SK-N-SH (cell line): Measurements from ENCODE around the gene SUMO2. TPM values are rescaled to one million over a fixed set of nuclear protein-coding genes. Genes with fewer than 3 reads are reported as not detected.

Experiments
- CTCF ChIA-PET: fragments of 300-600, 350-600 bp; formaldehyde crosslinking; extraction: SDS; loops from one replicate; lab custom pipeline; 2021; lab: Yijun Ruan, JAX
- POLR2A ChIA-PET: fragments of 350-600 bp; sonication (Branson Sonifier 250); formaldehyde crosslinking; extraction: SDS; loops from one replicate; lab custom pipeline; 2020; ENCODE audit warnings: antibody characterized with exemption, inconsistent platforms; lab: Yijun Ruan, JAX
- DNase-seq: peaks from one replicate; pipeline ENCODE4 v3.0.0; 2012
- H2AFZ ChIP-seq: fragments of 200-600 bp; sonication (generic); 2 replicates; pipeline ENCODE4 v1.8.1; 2016; ENCODE audit warnings: antibody characterized with exemption, mild to moderate bottlenecking, low read depth
- H3F3A ChIP-seq: fragments of 200-600 bp; sonication (generic); replicated peaks from 2 replicates; pipeline ENCODE3; 2016; ENCODE audit warnings: antibody characterized with exemption, mild to moderate bottlenecking; ENCODE audit not compliant: insufficient read depth
- H3K27ac ChIP-seq, 2 experiments: fragments of 200-500 bp in 1 of 2; fragments of 200-600 bp in 1 of 2; sonication (Bioruptor generic) in 1 of 2; sonication (generic), shearing (Covaris generic) in 1 of 2; 2 replicates each; pipeline versions ENCODE4 v1.5.1 to v1.6.1; 2014 to 2016; ENCODE audit warnings: low read depth in 2 of 2, inconsistent platforms in 1 of 2, low read length in 1 of 2, mild to moderate bottlenecking in 1 of 2, mixed read lengths in 1 of 2
- H3K27me3 ChIP-seq: fragments of 200-600 bp; sonication (generic), shearing (Covaris generic); 2 replicates; pipeline ENCODE4 v1.6.1; 2016; ENCODE audit warnings: mixed run types; ENCODE audit not compliant: insufficient read depth
- H3K36me3 ChIP-seq, 2 experiments: fragments of 200-500 bp in 1 of 2; fragments of 200-600 bp in 1 of 2; sonication (Bioruptor generic) in 1 of 2; sonication (generic) in 1 of 2; replicated peaks in 1 of 2; 2 replicates each; pipeline versions ENCODE3 to v1.5.1; 2014 to 2016; ENCODE audit warnings: low read length in 1 of 2, mild to moderate bottlenecking in 1 of 2; ENCODE audit not compliant: insufficient read depth in 2 of 2, control insufficient read depth in 1 of 2
- H3K4me1 ChIP-seq, 2 experiments: fragments of 200-500 bp in 1 of 2; fragments of 200-600 bp in 1 of 2; sonication (Bioruptor generic) in 1 of 2; sonication (generic), shearing (Covaris generic) in 1 of 2; 2 replicates each; pipeline versions ENCODE4 v1.5.1 to v1.6.1; 2014 to 2016; ENCODE audit warnings: low read depth in 1 of 2, low read length in 1 of 2, mixed run types in 1 of 2; ENCODE audit not compliant: insufficient read depth in 2 of 2, control insufficient read depth in 1 of 2
- H3K4me2 ChIP-seq: fragments of 200-600 bp; sonication (generic), shearing (Covaris generic); 2 replicates; pipeline ENCODE4 v1.6.1; 2017; ENCODE audit warnings: mixed run types
- H3K4me3 ChIP-seq, 2 experiments: fragments of 200-500 bp in 1 of 2; fragments of 200-600 bp in 1 of 2; sonication (Bioruptor generic) in 1 of 2; sonication (generic), shearing (Covaris generic) in 1 of 2; 2 replicates each; pipeline versions ENCODE4 v1.5.1 to v1.8.1; 2014 to 2016; ENCODE audit warnings: low read depth in 2 of 2, inconsistent platforms in 1 of 2, low read length in 1 of 2, mild to moderate bottlenecking in 1 of 2, mixed read lengths in 1 of 2, moderate library complexity in 1 of 2
- H3K79me2 ChIP-seq: fragments of 200-600 bp; sonication (generic); 2 replicates; pipeline ENCODE4 v1.8.1; 2017; ENCODE audit warnings: mild to moderate bottlenecking; ENCODE audit not compliant: insufficient read depth
- H3K9ac ChIP-seq: fragments of 200-600 bp; sonication (generic); 2 replicates; pipeline ENCODE4 v1.6.1; 2017; ENCODE audit warnings: mixed run types
- H3K9me2 ChIP-seq: fragments of 200-600 bp; sonication (generic); 2 replicates; pipeline ENCODE4 v1.6.1; 2017; ENCODE audit warnings: mixed run types
- H3K9me3 ChIP-seq: fragments of 200-600 bp; sonication (generic); 2 replicates; pipeline ENCODE4 v1.6.1; 2017; ENCODE audit warnings: mixed run types, mild to moderate bottlenecking, moderate library complexity
- H4K20me1 ChIP-seq: fragments of 200-600 bp; sonication (generic); 2 replicates; pipeline ENCODE4 v1.6.1; 2017; ENCODE audit warnings: mild to moderate bottlenecking, mixed run types; ENCODE audit not compliant: insufficient read depth
- EZH2phosphoT487 ChIP-seq: fragments of 200-600 bp; sonication (generic); IDR thresholded peaks from 2 replicates; pipeline ENCODE4 v1.6.1; 2017; ENCODE audit warnings: low read depth, mixed run types, mild to moderate bottlenecking, antibody characterized with exemption, moderate library complexity, borderline replicate concordance
- FOSL2 ChIP-seq: IDR thresholded peaks from 2 replicates; pipeline ENCODE4 v1.4.0; 2012; ENCODE audit warnings: low read depth, mild to moderate bottlenecking, moderate library complexity, borderline replicate concordance
- FOXJ3 ChIP-seq: sonication (generic); formaldehyde crosslinking; IDR thresholded peaks from 2 replicates; pipeline ENCODE4 v1.5.1; 2020; ENCODE audit warnings: mild to moderate bottlenecking, missing genetic modification reagents
- JUND ChIP-seq: IDR thresholded peaks from 2 replicates; pipeline ENCODE4 v1.4.0; 2012
- SIN3A ChIP-seq: IDR thresholded peaks from 2 replicates; pipeline ENCODE4 v1.6.1; 2012; ENCODE audit warnings: low read depth, mild to moderate bottlenecking, low read length, moderate library complexity, borderline replicate concordance
- SMC3 ChIP-seq: IDR thresholded peaks from 2 replicates; pipeline ENCODE4 v1.6.1; 2012; ENCODE audit warnings: low read depth, low read length, improper control_type of control experiment
- TAF1 ChIP-seq: IDR thresholded peaks from 2 replicates; pipeline ENCODE4 v1.6.1; 2012; ENCODE audit warnings: low read depth, mild to moderate bottlenecking, low read length, moderate library complexity, borderline replicate concordance
- TEAD4 ChIP-seq: IDR thresholded peaks from 2 replicates; pipeline ENCODE4 v1.4.0; 2012; ENCODE audit warnings: mild to moderate bottlenecking, borderline replicate concordance; ENCODE audit not compliant: insufficient read depth
- USF2 ChIP-seq: fragments of 150-350 bp; IDR thresholded peaks from 2 replicates; pipeline ENCODE4 v1.6.1; 2017; ENCODE audit warnings: antibody characterized with exemption, low read length, low read depth, borderline replicate concordance
- YY1 ChIP-seq: IDR thresholded peaks from 2 replicates; pipeline ENCODE4 v1.4.0; 2012; ENCODE audit warnings: low read depth, mild to moderate bottlenecking
- ZBTB33 ChIP-seq: IDR thresholded peaks from 2 replicates; pipeline ENCODE4 v1.4.0; 2012; ENCODE audit warnings: low read depth, borderline replicate concordance
- WGBS: methylation state at CpG from one replicate; pipeline ENCODE4 v1.1.6; 2017; ENCODE audit warnings: low lambda C conversion rate; 5-methylcytosine and 5-hydroxymethylcytosine counted together
- polyA plus RNA-seq, 3 experiments: library from polyadenylated mRNA; depleted of rRNA; stranded (reverse); fragments of >200 nt; gene quantifications; 2 replicates each; pipeline ENCODE4 v1.2.3, GENCODE V29; 2012
- TF ChIP-seq, protein P1 (sequence below): fragments of 200-600 bp; sonication (generic); IDR thresholded peaks from 2 replicates; pipeline ENCODE4 v1.6.1; 2017; ENCODE audit warnings: antibody characterized with exemption, mild to moderate bottlenecking, moderate library complexity
- TF ChIP-seq, protein P2 (sequence below): fragments of 150-350 bp; IDR thresholded peaks from 2 replicates; pipeline ENCODE4 v1.6.1; 2016; ENCODE audit warnings: mild to moderate bottlenecking, low read depth, low read length

Gene SUMO2
- polyA plus RNA-seq, 1 of the 3 experiments (the other 2 are of a cell fraction), result 114 TPM

DNA sequence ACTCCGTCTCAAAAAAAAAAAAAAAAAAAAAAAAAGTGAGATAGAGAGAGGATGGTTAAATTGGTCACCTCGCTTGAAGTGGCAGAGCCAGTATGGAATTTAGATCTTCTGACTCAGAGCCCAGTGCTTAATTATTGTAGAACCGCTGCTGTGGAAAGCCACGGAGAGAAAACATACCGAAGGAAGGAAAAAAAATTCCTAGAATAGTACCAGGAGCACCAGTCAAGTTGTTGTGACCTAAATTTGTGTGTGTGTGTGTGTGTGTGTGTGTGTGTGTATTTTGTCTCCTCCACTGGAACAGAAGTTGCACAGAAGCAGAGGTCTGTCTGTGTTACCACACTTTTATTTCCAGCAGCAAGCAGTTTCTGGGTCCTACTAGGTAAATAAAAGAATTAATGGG, 12.1 kb upstream of the SUMO2 start (continued):
- TF ChIP-seq, protein P1, sequence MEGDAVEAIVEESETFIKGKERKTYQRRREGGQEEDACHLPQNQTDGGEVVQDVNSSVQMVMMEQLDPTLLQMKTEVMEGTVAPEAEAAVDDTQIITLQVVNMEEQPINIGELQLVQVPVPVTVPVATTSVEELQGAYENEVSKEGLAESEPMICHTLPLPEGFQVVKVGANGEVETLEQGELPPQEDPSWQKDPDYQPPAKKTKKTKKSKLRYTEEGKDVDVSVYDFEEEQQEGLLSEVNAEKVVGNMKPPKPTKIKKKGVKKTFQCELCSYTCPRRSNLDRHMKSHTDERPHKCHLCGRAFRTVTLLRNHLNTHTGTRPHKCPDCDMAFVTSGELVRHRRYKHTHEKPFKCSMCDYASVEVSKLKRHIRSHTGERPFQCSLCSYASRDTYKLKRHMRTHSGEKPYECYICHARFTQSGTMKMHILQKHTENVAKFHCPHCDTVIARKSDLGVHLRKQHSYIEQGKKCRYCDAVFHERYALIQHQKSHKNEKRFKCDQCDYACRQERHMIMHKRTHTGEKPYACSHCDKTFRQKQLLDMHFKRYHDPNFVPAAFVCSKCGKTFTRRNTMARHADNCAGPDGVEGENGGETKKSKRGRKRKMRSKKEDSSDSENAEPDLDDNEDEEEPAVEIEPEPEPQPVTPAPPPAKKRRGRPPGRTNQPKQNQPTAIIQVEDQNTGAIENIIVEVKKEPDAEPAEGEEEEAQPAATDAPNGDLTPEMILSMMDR, result no peak
- no peak for TF ChIP-seq SIN3A
- no peak for TF ChIP-seq EZH2phosphoT487
- TF ChIP-seq FOXJ3 (CRISPR knock-in tag), result no peak
- TF ChIP-seq TEAD4, result no peak
- no peak for TF ChIP-seq FOSL2
- no peak for TF ChIP-seq SMC3
- TF ChIP-seq USF2, result no peak

DNA sequence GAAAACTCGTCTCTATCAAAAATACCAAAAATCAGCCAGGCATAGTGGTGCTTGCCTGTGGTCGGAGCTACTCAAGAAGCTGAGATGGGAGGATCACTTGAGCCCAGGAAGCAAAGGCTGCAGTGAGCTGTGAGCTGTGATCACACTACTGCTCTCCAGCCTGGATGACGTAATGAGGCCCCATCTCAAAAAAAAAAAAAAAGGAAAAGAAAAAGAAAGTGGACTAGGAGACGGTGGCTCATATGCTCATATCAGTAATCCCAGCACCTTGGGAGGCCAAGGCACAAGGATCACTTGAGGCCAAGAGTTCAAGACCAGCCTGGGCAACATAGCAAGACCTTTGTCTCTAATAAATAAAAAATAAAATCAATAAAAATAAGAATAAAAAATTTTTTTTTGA, 8.8 kb upstream of the SUMO2 start:
- Histone ChIP-seq H3K27me3 (no peaks in the 10 kb centered on the region), H3K79me2 (no peaks in the 10 kb centered on the region), H3K4me2 (no peak overlapping the region), H3K4me3 (no peak overlapping the region), H3K4me1 (no peaks in the 10 kb centered on the region; a peak in 1 of 4 replicates), H3K9ac (no peak overlapping the region), H4K20me1 (no peaks in the 10 kb centered on the region), H3K27ac (no peak overlapping the region), H3K9me2 (no peaks in the 10 kb centered on the region), H2AFZ (no peak overlapping the region), H3K36me3 (no peaks in the 10 kb centered on the region), H3F3A (no peaks in the 10 kb centered on the region), H3K9me3 (no peaks in the 10 kb centered on the region)
- ChIA-PET CTCF (interaction anchor here (0.7 to 6.1 kb wide), 4 partner anchors 9 to 269 kb away, joined by 3 to 50 read pairs (median 7); partner anchors contain the start of gene USH1G), POLR2A (no interaction called here)
- TF ChIP-seq, protein P2, sequence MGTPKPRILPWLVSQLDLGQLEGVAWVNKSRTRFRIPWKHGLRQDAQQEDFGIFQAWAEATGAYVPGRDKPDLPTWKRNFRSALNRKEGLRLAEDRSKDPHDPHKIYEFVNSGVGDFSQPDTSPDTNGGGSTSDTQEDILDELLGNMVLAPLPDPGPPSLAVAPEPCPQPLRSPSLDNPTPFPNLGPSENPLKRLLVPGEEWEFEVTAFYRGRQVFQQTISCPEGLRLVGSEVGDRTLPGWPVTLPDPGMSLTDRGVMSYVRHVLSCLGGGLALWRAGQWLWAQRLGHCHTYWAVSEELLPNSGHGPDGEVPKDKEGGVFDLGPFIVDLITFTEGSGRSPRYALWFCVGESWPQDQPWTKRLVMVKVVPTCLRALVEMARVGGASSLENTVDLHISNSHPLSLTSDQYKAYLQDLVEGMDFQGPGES, result no peak
- TF ChIP-seq TAF1, result no peak
- no peak for TF ChIP-seq YY1
- no peak for DNase-seq
- 94% methylated on average over 4 of the region's 4 CpGs for WGBS

- H3K9ac ChIP-seq, result no peak overlapping the region
- no peaks in the 10 kb centered on the region for H3K36me3 ChIP-seq
- no peak for DNase-seq
- 92% methylated on average over 6 of the region's 6 CpGs for WGBS
- CTCF ChIA-PET, result interaction anchor here (0.6 to 6.1 kb wide), 3 partner anchors 12 to 74 kb away, joined by 3 to 50 read pairs (median 14); no protein-coding TSS in a partner anchor
- H3K79me2 ChIP-seq, result peaks cover 6% of the 10 kb centered on the region; the same call in 1 of the 2 replicates
- H3K4me2 ChIP-seq, result 0 out of 2 replicates have a peak overlapping the region, but pooled peaks have one; percentile 1
- H3K9me3 ChIP-seq, result no peaks in the 10 kb centered on the region
- no peaks in the 10 kb centered on the region for H3K9me2 ChIP-seq
- no peak overlapping the region for H3K27ac ChIP-seq
- POLR2A ChIA-PET, result no interaction called here
- H2AFZ ChIP-seq, result no peak overlapping the region
- H3K4me3 ChIP-seq, result no peak overlapping the region
- H3K4me1 ChIP-seq, result no peaks in the 10 kb centered on the region; a peak in 1 of 4 replicates
- no peaks in the 10 kb centered on the region for H4K20me1 ChIP-seq
- no peaks in the 10 kb centered on the region for H3K27me3 ChIP-seq
- peaks cover 7% of the 10 kb centered on the region for H3F3A ChIP-seq
- TF ChIP-seq ZBTB33 (no peak), JUND (no peak), SIN3A (no peak), SMC3 (no peak)
Measured at GRCh38 chr17:75188614-75189013, 5.9 kb upstream of the SUMO2 start.
